T-helper 17 cell (primary cell): ENCODE data around the gene BRINP3. TPM values are rescaled to one million over a fixed set of nuclear protein-coding genes. Genes with fewer than 3 reads are reported as not detected.

Experiments used
- ATAC-seq: fragments of 150-1000 bp; cut with Tn5 transposase; 2 replicates; pipeline ENCODE4 v1.10.0; 2021; ENCODE audit warnings: mild to moderate bottlenecking, moderate library complexity
- DNase-seq, 3 donors: peaks; one replicate each; pipeline versions ENCODE4 v3.0.0 to v3.0.0-alpha.2; 2020 to 2021
- H3K9me3 ChIP-seq: one replicate; pipeline ENCODE4 v1.7.0; 2013; ENCODE audit warnings: low read length, mild to moderate bottlenecking; ENCODE audit not compliant: control insufficient read depth, poor library complexity, severe bottlenecking
- H3K27ac Mint-ChIP-seq: one replicate; pipeline ENCODE4 v1.8.0; 2022; ENCODE audit warnings: mild to moderate bottlenecking, moderate library complexity, mixed read lengths
- H3K27me3 Mint-ChIP-seq: one replicate; pipeline ENCODE4 v1.8.0; 2022; ENCODE audit warnings: mixed read lengths
- H3K36me3 Mint-ChIP-seq: one replicate; pipeline ENCODE4 v1.8.0; 2022; ENCODE audit warnings: low read depth, mixed read lengths
- H3K4me1 Mint-ChIP-seq: one replicate; pipeline ENCODE4 v1.8.0; 2022; ENCODE audit warnings: mild to moderate bottlenecking, mixed read lengths
- H3K4me3 Mint-ChIP-seq: one replicate; pipeline ENCODE4 v1.8.0; 2022; ENCODE audit warnings: mild to moderate bottlenecking, moderate library complexity, mixed read lengths
- total RNA-seq, 4 donors: library from RNA in 2 of 4; stranded (reverse) in 2 of 4; gene quantifications; one replicate each; pipeline ENCODE4 v1.2.3 and lab custom pipeline; 2022 to 2026

BRINP3 gene
- total RNA-seq, 2 donors from 2014 or later = not detected

DNA sequence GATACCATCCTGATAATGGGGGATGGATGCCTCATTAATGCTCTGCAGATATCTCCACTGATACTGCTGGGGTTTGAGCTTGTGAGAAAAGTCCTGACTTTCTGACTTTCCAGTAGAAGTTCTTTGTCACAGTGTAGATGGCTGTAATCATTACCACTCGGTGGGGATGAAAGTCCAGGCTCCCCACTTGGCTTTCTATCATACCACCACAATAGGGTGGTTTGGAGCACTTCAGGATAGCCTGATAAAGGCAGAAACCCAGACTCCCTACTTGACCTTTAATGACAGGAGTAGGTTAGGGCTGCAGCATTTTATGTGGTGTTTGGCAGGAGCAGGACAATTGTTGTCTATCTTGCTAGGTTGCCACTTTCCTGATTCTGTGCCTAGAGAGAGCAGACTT is 294.1 kb downstream of the BRINP3 start:
- Mint-ChIP-seq H3K27ac (no peak overlapping the region), H3K27me3 (no peaks in the 10 kb centered on the region), H3K4me1 (no peaks in the 10 kb centered on the region), H3K4me3 (no peak overlapping the region), H3K36me3 (no peaks in the 10 kb centered on the region)
- H3K9me3 ChIP-seq = no peaks in the 10 kb centered on the region
- no peak for ATAC-seq
- DNase-seq = no peak

DNA sequence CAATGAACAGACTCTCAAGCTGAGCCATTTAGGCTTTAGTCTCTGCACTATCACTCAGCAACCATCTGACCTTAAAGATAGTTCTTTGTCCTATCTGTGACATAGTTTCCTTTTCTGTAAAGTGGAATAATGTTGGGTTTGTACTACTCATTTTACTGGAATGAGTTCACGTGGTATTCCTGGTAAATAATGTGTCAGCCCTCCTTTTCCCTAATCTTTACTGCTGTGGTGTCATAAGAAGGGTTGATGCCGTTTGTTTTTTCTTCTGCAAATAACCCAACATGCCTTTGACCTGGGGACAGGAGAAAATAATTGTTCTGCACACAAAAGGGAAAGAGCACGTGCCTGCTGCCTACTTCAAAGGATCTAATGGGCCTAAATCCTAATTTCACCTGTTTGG is 297.8 kb downstream of the BRINP3 start:
- Mint-ChIP-seq H3K4me3 (no peak overlapping the region), H3K27ac (no peak overlapping the region), H3K4me1 (no peaks in the 10 kb centered on the region), H3K27me3 (no peaks in the 10 kb centered on the region), H3K36me3 (no peaks in the 10 kb centered on the region)
- DNase-seq (no peak), ATAC-seq (no peak)
- no peaks in the 10 kb centered on the region for H3K9me3 ChIP-seq

DNA sequence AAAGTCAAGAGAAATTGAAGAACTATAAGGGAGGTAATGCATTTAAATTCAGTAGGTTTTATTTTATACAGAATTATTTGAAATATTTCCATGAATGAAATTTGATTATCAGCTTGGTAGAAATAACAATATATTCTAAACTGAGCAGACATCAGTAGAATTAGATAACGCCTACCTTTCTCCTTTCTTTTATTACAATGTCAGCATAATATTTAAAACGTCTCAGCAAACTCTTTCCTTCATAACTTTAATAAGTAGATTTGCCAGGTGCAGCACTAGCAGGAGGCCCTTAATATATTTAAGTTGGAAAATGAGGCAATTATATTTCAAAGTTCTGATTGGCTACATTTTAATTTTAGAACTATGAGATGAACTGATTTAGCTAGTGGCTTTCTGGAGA is 298.8 kb downstream of the BRINP3 start:
- Mint-ChIP-seq H3K27me3 (no peaks in the 10 kb centered on the region), H3K36me3 (no peaks in the 10 kb centered on the region), H3K4me3 (no peak overlapping the region), H3K4me1 (no peaks in the 10 kb centered on the region), H3K27ac (no peak overlapping the region)
- no peak for DNase-seq
- no peak for ATAC-seq
- H3K9me3 ChIP-seq = no peaks in the 10 kb centered on the region

DNA sequence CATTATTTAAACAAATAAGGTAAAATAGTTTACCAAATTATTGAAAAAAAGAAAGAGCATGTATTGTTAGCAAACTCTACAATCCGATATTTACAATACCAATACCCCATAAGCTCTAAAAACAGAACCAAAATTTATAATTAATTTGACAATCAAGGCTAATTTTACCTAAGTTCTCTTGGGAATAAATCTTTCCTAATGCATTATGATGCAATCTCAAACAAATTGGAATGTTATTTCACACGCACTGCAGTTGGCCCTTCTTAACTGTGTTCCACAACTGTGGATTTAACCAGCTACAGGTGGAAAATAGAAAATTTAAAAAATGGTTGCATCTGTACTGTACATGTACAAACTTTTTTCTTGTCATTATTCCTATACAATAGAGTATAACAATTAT is 300.1 kb downstream of the BRINP3 start:
- no peak for ATAC-seq
- Mint-ChIP-seq H3K36me3 (no peaks in the 10 kb centered on the region), H3K27ac (no peak overlapping the region), H3K27me3 (no peaks in the 10 kb centered on the region), H3K4me3 (no peak overlapping the region), H3K4me1 (no peaks in the 10 kb centered on the region)
- H3K9me3 ChIP-seq = no peaks in the 10 kb centered on the region
- DNase-seq = no peak

DNA sequence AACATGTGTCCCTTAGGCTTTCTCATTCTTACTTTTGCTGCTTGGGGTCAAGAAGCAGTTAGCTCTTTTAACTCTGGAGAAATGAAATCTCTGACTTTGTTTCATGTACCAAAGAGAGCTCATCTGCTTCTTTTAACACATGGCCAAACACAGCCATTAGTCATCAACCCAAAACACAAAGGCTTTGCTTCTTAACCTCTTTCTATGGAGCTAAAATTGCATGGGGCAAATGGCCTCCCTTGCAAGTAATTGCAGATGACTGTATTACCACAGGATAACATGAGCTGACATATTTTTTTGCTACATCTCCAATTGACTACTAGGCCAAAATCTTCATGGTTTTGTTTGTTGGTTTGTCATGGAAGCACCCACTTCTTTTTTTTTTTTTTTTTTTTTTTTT is 300.9 kb downstream of the BRINP3 start:
- no peak for ATAC-seq
- Mint-ChIP-seq H3K4me1 (no peaks in the 10 kb centered on the region), H3K27ac (no peak overlapping the region), H3K36me3 (no peaks in the 10 kb centered on the region), H3K27me3 (no peaks in the 10 kb centered on the region), H3K4me3 (no peak overlapping the region)
- DNase-seq = no peak
- H3K9me3 ChIP-seq = no peaks in the 10 kb centered on the region

DNA sequence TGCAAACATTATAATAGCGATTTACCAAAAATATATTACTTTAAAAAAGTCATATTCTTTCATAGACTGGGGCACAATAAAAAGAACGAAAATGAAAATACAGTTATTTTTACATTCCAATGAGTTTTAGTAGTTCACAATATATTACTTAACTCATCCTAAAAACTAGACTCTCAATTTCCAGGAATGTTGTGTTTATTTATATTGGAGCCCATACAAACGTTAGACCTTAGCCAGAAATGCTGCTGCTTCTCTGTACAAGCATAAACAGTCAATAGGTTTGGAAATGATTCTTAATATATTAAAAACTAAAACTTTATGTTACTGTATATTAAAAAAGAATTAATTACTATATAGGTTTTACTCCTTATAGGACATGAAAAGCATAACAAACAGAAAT is 302.3 kb downstream of the BRINP3 start:
- ATAC-seq (no peak), DNase-seq (no peak)
- H3K4me3 Mint-ChIP-seq = no peak overlapping the region
- no peaks in the 10 kb centered on the region for H3K9me3 ChIP-seq
- H3K36me3 Mint-ChIP-seq = no peaks in the 10 kb centered on the region
- H3K4me1 Mint-ChIP-seq = no peaks in the 10 kb centered on the region
- H3K27ac Mint-ChIP-seq = no peak overlapping the region
- no peaks in the 10 kb centered on the region for H3K27me3 Mint-ChIP-seq

DNA sequence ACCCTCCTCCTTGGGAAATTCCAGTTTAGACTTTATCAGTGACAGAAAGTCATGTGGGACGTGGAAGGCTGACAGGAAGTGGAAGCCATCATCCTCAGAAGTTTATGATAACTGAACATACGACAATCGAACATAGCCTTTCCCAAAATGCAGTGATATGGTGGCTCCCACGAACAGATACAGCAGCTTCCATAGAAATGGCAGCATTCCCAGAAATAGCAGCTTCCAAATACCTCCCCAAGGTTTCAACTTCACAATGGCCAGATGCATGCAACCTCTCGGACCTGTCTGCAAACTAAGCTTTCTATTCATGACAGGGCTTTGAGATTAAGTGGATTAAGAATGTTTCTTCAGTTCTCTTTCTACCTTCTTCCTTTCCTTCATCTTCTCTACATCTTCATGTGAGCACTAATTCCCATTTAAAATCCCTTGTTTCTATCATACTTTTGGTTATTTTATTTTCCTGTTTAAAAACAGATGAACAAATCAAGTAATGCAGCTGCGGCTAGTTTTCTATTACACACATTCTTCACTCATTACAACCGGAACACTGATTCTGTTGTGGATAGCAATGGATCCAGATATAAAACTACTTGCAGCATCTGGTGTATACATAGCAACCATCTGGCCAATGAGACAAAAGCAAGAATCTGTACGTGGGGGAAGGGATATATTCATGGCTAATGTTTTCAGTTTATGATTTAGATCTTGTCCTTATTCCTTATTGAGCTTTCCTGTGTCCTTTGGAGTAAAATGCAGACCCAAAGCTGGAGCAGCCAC is 304.8 kb downstream of the BRINP3 start:
- Mint-ChIP-seq H3K4me1 (no peaks in the 10 kb centered on the region), H3K4me3 (no peak overlapping the region), H3K27ac (no peak overlapping the region), H3K36me3 (no peaks in the 10 kb centered on the region), H3K27me3 (no peaks in the 10 kb centered on the region)
- H3K9me3 ChIP-seq = no peaks in the 10 kb centered on the region
- no peak for ATAC-seq
- DNase-seq = no peak

DNA sequence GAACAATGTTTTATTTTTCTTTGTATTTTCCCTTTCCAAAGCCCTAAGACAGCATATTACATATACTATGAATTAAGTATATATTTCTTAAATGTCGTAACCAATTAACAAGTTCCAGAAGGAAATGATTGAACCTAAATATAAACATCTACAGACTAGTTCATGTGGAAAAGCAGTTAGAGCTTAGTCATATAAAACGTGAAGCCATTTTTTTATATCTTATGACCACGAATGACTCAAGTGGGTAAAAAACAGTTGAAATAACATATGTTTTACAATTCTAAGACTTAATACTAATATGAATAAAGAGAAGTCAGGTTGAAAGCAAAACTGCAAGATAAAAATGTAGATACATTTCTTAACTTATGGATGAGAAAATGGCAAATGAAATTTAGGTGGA is 307.3 kb downstream of the BRINP3 start:
- no peaks in the 10 kb centered on the region for H3K36me3 Mint-ChIP-seq
- DNase-seq (no peak), ATAC-seq (no peak)
- no peaks in the 10 kb centered on the region for H3K4me1 Mint-ChIP-seq
- H3K27me3 Mint-ChIP-seq = no peaks in the 10 kb centered on the region
- H3K27ac Mint-ChIP-seq = no peak overlapping the region
- no peaks in the 10 kb centered on the region for H3K9me3 ChIP-seq
- H3K4me3 Mint-ChIP-seq = no peak overlapping the region

DNA sequence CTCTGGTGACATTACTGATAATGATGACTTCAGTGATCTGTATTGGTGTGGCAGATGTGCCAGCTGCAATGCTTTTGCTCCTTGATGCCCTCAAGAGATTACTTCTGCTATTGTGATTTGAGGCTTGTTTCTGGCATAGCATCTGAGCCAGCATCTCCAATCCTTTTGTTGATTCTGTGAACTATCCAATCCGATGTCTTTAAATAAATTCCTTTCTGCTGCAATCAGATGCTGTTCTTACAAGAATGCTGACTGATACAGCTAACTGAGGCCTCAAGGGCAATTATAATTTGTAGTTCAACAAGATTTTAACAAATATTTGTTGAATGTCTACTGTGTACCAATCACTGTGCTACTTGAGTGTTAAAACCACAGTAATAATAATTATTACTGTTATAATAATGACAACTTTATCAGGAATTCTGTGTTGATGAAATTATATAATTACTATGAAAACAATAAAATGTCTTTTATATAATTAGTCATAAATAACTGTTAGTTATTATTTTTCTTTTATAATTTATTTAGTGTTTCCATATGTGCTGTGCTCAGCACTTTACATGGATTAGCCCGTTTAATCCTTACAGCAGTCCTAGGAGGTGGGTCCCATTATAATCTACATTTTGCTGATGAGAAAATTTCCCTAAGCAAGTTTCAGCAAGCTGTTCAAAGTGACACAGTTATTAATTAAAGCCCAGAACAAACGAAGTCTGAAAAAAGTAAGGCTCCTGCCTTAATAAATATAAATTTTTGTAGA is 308.2 kb downstream of the BRINP3 start:
- no peaks in the 10 kb centered on the region for H3K27me3 Mint-ChIP-seq
- H3K9me3 ChIP-seq = no peaks in the 10 kb centered on the region
- no peaks in the 10 kb centered on the region for H3K4me1 Mint-ChIP-seq
- H3K36me3 Mint-ChIP-seq = no peaks in the 10 kb centered on the region
- no peak overlapping the region for H3K4me3 Mint-ChIP-seq
- ATAC-seq (no peak), DNase-seq (no peak)
- H3K27ac Mint-ChIP-seq = no peak overlapping the region

DNA sequence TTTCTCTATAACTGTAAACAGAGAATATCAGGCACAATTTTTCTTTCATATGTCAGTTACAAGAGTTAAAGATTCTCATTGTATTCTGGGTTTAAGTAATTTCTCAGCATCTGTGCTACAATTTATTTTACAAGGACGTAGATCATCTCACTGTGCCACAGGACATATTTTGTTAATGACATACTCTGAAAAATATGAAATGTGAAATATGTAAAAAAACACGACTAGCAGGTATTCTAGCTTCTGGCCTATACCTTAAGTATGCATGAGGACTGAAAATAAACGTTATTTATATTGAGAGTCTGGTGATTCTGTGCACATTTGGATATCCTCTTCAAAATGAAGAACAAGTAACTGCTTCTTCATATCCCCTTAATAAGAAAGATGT is 308.8 kb downstream of the BRINP3 start:
- Mint-ChIP-seq H3K4me3 (no peak overlapping the region), H3K27me3 (no peaks in the 10 kb centered on the region), H3K36me3 (no peaks in the 10 kb centered on the region), H3K4me1 (no peaks in the 10 kb centered on the region), H3K27ac (no peak overlapping the region)
- ATAC-seq (no peak), DNase-seq (no peak)
- no peaks in the 10 kb centered on the region for H3K9me3 ChIP-seq

DNA sequence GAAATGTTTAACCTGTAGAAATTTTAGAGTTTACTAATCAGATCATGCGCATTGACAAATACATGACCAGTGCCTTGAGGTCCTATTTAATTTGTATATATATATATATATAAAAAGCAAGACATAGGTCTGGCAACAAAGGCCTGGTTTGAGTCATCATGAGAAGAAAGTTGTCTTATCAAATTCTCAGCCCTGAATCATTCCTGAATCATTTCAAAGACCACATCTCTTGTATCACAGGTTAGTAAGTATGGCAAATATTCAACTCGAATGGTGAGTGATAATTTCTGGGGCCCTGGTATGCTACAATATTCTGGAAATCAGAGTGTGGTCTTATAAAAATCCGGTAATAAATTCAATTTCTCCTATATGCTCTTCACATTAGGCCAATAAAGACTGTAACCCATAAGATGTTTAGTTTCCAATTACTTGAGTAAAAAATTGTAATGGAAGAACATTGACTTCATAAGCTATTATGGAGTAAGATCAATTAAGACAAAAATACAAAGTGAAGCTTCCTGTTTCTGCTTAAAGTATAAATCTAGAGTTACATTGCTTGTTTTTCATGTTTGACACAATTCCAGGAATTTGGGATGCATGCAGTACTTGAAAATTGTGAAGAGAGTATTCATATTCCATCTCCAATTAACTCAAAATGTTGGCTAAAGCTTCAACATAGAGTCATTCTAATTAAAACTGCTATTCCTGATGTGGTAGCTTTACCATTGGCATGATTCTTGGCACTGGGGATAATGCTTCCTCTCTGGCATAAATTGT is 309.4 kb downstream of the BRINP3 start:
- no peaks in the 10 kb centered on the region for H3K9me3 ChIP-seq
- Mint-ChIP-seq H3K4me1 (no peaks in the 10 kb centered on the region), H3K4me3 (no peak overlapping the region), H3K36me3 (no peaks in the 10 kb centered on the region), H3K27me3 (no peaks in the 10 kb centered on the region), H3K27ac (no peak overlapping the region)
- DNase-seq (no peak), ATAC-seq (no peak)

DNA sequence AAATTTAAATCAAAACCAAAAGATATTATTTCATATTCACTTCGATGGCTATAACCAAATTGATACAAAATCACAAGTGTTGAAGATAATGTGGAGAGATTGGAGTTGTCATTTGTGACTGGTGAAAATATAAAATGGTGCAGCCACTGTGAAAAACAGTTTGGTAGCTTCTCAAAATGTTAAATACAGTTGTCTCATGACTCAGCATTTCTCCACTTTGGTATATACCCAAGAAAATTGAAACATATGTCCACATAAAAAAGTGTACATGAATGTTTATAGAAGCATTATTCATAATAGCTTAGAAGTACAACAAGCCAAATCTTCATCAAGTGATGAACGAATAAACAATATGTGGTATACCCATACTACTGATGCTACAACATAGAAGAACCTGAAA is 318.5 kb downstream of the BRINP3 start:
- no peak for ATAC-seq

DNA sequence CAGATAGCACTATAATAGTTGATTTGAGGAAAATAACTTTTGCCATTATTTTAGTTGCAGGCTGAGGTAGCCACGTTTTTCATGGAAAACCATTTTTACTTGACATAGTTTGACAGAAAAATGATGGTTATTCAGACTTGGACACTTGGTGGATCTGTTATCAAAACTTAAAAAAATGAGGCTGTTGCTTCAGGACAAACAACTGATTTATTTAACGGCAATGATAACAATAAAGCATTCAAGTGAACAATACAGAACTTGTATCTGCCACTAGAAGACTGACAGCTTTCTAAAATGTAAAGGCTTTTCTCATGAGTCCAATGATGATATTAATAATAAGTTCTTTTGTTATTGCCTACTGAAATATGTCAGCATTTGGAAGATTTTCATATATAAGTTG is 322.9 kb downstream of the BRINP3 start:
- no peak overlapping the region for H3K27ac Mint-ChIP-seq
- DNase-seq (no peak), ATAC-seq (no peak)
- no peaks in the 10 kb centered on the region for H3K4me1 Mint-ChIP-seq
- H3K4me3 Mint-ChIP-seq = no peak overlapping the region
- H3K9me3 ChIP-seq = peaks cover 8% of the 10 kb centered on the region
- H3K36me3 Mint-ChIP-seq = no peaks in the 10 kb centered on the region
- no peaks in the 10 kb centered on the region for H3K27me3 Mint-ChIP-seq

More for the DNA sequence above, 318.5 kb downstream of the BRINP3 start:
- H3K27me3 Mint-ChIP-seq = no peaks in the 10 kb centered on the region
- no peak for DNase-seq
- H3K4me1 Mint-ChIP-seq = no peaks in the 10 kb centered on the region
- H3K9me3 ChIP-seq = peaks cover 6% of the 10 kb centered on the region
- no peak overlapping the region for H3K27ac Mint-ChIP-seq
- H3K36me3 Mint-ChIP-seq = no peaks in the 10 kb centered on the region
- H3K4me3 Mint-ChIP-seq = no peak overlapping the region
